Activated CD4-positive, alpha-beta T cell treated with anti-CD3 and anti-CD28 coated beads, Interleukin-2, amount 50 U/mL, for 48 hours (primary cell): ENCODE results near the gene KCNJ11.

Experiments used
- DNase-seq, 2 experiments: peaks; one replicate each; pipeline ENCODE4 v3.0.0-alpha.2; 2020

The KCNJ11 gene

GRCh38 chr11:17389211-17389956 lies 925 bp upstream of the KCNJ11 start:
- peak; percentile 76 for DNase-seq

GRCh38 chr11:17387811-17388210 lies 648 bp downstream of the KCNJ11 start:
- DNase-seq = no peak

DNA sequence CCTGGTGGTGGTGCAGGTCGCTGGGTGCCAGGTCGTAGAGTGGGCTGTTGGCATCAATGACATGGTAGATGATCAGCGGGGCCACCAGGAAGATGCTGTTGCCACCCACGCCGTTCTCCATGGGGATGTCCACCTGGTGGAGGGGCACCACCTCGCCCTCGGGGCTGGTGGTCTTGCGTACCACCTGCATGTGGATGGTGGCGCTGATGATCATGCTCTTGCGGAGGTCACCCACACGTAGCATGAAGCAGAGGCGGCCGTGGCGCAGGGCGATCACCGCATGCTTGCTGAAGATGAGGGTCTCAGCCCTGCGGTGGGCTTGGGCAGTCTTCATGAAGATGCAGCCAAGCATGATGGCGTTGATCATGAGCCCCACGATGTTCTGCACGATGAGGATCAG lies 1.2 kb downstream of the KCNJ11 start:
- no peak for DNase-seq

DNA sequence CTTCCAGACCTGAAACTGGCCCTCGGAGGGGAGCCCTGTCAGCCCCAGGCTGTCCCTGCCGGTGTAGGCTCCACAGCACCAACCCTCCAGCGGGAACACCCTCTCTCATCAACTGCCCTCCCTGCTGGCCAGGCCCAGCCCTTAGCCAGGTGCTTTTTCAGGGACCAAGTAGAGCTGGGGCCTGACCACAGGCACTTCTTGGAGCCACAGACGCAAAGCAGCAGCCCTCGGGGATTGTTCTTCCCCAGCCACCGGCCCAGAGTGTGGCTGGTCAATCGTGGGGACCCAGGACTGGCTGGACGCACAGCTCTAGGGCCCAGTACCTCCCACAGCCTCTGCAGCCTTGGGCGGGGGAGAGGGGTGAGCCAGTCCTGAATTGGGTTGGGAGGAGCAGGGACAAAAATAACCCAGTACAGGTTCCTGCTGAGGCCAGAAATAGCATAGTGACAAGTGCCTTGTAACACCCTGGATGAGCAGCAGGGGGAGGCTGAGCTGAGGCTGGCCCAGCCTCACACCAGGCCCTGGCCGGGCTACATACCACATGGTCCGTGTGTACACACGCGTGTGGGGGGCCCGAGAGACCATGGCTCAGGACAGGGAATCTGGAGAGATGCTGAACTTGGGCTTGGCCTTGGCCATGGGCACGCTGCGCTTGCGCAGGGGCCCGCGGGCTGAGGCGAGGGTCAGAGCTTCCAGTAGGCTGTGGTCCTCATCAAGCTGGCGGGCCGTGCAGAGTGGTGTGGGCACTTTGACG lies 2.0 kb downstream of the KCNJ11 start:
- peak; percentile 55 to 60 for DNase-seq

DNA sequence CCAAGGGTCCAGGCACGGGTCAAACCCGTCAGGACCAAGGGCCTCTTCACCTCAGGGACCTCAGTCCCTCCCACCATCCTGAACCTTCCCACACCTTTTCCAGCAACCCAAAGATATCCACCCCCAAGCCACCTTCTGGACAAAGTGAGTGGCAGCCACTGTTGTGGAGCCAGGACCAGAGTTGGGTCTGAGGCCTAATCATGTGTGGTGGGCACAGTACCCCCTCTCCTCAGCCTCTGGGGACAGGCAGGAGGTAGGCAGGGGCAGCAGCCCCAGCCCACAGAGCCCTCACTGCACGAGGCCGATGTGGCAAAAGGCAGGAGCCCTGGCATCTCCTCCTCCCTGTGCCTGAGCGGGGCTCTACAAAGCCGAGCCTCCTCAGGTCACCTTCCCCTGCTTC lies 2.5 kb downstream of the KCNJ11 start:
- DNase-seq = no peak

- DNase-seq = no peak
Observed at GRCh38 chr11:17385492-17385891, 3.0 kb downstream of the KCNJ11 start.

- peak; percentile 79 to 83 for DNase-seq
Observed at GRCh38 chr11:17384002-17384511, 4.4 kb downstream of the KCNJ11 start.

DNA sequence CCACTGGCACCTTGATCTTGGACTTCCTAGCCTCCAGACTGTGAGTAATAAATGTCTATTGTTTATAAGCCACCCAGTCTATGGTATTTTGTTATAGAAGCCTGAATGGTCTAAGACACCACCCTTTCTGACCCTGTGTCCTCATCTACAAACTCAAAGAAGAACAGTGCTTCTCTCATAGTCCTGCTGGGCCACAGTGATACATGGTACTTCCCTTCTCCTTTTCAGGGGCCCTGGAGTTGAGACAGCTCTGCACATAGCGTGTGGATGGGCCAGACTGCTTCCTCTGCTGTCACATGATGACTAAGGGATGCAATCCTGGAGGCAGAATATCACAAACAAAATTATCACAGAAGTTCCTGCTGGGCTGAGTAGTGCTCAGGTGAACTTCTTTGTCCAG lies 5.0 kb downstream of the KCNJ11 start:
- DNase-seq = no peak

DNA sequence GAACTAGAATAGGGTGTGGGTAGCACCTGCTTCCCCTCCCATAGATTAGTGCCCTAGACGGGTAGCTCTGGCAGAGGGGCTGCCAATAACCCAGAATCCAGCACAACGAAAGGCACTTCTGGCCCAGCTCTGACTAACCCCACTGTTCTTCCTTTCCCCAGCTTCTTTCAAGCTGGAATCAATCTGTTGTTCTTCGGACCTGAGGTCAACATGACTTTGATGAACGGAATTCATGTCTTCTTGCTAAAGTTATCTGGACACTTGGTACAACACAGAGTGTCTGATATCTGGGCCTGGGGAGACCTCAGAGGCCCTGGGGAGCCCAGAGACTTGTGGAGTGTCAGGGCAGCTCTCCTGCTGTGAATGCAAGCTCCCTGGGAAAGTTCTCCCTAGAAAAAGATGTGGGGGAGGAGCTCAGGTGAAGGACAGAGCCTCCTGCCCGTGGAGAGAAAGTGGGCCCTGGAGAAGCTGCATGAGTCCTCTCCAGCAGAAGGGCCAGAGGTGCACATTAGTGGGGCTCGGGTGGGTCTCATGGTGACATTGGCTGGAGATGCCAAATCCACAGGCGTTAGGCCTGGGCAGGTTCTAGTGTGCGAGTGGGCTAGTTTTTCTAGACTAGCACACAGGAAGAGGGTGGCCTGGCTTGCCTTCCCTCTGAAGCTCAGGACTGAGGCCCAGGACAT lies 6.3 kb downstream of the KCNJ11 start:
- DNase-seq = no peak

DNA sequence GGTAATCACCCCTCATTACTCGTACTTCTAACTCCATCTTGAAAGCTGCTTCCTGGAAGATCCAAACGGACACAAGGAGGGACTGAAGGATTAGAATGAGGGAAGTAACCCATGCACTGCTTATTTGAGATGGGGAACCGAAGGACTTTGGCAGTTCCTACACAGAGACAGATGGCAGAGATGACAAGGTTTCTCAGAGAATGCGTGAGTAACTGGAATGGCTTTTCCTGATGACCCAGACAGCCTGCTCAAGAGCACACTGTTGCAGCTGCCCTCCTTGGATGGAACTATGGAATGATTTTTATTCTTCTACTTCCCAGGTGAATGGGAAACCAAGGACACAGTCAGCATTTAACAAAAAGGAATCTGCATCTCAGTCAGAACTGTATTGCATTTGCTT lies 7.3 kb downstream of the KCNJ11 start:
- no peak for DNase-seq

DNA sequence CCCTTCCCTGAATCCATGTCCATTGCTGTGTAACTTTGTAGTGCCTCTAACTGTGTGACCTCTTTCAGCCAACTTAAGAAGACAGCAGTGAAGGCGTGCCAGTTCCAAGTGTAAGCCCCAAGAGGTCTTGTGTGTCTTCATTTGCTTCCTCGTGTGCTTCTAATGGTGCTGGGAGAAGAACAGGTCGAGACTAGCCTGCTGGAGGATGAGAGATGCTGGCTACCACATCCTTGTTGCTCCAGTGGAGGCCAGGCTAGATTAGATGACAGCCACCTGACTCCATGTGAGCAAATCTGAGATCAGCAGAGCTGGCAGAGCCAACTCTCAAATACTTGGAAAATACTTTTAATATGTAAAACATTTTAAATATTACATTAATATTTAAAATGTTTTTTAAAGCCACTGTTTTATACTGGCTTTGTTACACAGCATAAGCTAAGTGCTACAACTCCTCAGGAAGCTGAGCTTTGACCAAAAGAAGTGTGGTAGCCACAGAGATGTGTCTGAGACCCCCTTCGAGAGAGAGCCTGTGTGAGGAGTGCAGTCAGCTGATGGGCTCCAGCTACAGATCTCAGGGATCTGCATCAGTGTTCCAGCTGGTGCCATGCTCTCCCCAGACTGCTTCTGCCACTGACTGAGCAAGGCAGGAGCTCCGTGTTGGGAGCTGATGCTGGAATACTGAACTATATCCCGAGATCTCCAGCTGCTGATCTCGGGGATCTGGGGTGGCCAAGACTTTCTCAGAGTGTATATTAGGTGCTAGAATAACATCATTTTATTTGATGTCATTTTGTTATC lies 8.9 kb downstream of the KCNJ11 start:
- DNase-seq = no peak

GRCh38 chr11:17378655-17379054 lies 9.8 kb downstream of the KCNJ11 start:
- DNase-seq = no peak

DNA sequence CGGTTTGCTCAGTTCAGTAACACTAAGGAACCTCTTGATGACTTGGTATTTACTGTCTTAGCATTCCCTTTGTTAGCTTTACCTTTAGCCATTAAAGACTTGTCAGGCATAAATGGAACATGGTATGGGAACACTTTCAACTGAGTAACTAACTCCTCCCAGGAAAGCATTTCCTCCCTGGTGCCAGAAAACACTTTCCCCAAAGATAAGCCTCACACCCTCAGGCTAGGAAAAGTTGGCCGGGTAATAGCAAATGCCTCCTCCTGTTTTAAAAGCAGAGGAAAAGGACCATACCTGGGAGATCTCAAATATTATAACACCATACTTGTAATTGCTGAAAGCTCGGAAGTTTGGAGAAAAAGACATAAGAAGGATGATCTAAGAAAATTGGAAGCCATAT lies 12.0 kb downstream of the KCNJ11 start:
- no peak for DNase-seq

- no peak for DNase-seq
Observed at GRCh38 chr11:17375547-17375946, 12.9 kb downstream of the KCNJ11 start.

DNA sequence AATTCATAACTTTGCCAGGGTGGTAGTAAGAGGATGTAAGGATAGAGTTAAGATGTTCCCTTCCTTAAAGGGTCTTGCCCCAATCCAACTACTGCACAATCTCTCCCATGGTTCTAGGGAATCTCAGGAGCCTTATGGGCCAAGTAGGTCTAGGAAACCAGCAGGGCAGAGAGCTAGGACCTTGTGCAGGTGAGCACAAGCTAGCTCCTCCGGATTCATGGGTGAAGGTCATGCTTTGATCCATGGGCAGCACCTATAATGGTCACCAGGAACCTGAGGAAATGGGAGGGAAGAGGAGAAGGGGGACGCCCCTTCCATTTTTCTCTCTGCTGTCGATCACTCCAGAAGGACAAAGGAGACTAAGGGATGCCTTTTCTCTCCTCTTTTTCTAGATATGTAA lies 16.8 kb downstream of the KCNJ11 start:
- DNase-seq = no peak

GRCh38 chr11:17369684-17370243 lies 18.7 kb downstream of the KCNJ11 start:
- no peak for DNase-seq

GRCh38 chr11:17369094-17369493 lies 19.4 kb downstream of the KCNJ11 start:
- no peak for DNase-seq

GRCh38 chr11:17368551-17368950 lies 19.9 kb downstream of the KCNJ11 start:
- no peak for DNase-seq

- no peak for DNase-seq
Observed at GRCh38 chr11:17366495-17366894, 22.0 kb downstream of the KCNJ11 start.

DNA sequence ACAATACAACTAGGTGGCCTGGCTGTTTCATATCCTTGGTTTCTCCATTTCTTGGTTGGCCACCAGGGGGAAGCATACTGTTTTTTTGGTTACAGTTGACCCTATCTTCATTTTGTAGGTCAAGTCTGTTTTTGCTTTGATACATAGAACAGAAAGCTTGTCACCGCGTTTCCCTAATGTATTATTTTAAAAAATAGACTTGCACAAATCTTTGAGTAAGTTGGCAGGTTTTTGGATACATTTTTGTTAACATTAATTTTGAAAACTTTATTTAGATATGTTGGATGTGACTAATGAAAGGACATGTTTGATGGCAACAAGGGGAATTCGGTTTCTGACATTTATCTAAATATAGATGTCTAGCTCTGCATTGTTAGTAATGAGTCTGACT lies 33.9 kb downstream of the KCNJ11 start:
- DNase-seq = peak; percentile 52 to 76

GRCh38 chr11:17353821-17354600 lies 34.4 kb downstream of the KCNJ11 start:
- DNase-seq = no peak
